Stimulated activated CD4-positive, alpha-beta T cell treated with anti-CD3 and anti-CD28 coated beads, Interleukin-4, amount 100 ng/mL, for 1 hour (primary cell): ENCODE results near the gene ID2.
"Not testable (repeated sequence)": the region's sequence is repeated elsewhere in the genome, so short reads cannot be mapped to it uniquely, and the experiment has no call there.

Experiments
- DNase-seq: peaks from one replicate; pipeline ENCODE4 v3.0.0-alpha.2; 2020

Gene ID2

GRCh38 chr2:8691859-8692437 is 10.1 kb downstream of the ID2 start:
- DNase-seq, result no peak

GRCh38 chr2:8692783-8693156 is 10.9 kb downstream of the ID2 start:
- DNase-seq, result no peak

DNA sequence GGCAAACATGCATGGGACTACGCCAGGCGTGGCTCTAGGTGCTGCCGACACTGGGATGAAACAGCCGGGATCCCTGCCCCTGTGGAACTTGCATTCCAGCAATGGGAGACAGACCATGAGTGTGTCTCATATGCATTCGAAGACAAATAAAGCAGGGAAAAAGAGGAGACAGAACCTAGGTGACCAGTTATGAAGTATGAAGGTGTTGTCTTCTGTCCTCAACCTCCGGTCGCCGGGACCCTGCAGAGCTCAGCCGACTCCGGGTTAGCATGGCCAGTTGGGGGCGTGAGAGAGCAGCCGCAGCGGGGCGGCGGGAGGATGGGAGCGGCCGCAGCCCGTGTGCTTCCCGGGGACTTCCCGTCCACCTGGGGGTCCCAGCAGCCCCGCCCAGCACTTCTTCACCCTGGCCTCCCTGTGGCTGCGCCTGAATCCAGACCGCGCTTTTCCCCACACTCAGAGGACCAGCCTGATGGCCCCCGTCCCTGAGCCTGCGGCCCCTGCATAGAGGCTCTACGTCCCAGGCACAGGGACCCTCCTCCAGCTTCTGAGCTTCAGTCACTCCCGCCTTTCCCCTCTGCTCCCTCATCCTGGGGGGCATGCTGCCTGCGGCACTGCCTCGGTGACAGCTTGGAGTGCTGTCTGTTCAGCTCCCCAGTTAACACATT is 11.4 kb downstream of the ID2 start:
- peak; percentile 46 for DNase-seq

- no peak for DNase-seq
These were observed 12.9 kb downstream of the ID2 start for GRCh38 chr2:8694737-8695136.

DNA sequence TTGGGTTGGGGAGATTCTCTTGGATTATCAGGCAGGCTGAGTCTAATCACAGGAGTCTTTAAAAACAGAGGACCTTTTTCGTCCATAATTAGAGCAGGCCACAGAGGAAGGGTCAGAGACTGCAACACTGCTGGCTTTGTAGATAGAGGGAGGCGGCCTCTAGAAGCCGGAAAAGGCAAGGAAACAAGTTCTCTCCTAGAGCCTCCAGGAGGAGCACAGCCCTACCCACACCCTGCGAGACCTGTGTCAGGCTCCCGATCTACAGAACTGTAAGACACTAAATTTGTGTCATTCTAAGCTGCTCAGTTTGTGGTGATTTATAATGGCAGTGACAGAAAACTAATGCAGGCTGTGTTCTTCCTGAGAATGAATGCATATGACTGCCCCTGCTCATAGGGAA is 15.3 kb downstream of the ID2 start:
- no peak for DNase-seq

DNA sequence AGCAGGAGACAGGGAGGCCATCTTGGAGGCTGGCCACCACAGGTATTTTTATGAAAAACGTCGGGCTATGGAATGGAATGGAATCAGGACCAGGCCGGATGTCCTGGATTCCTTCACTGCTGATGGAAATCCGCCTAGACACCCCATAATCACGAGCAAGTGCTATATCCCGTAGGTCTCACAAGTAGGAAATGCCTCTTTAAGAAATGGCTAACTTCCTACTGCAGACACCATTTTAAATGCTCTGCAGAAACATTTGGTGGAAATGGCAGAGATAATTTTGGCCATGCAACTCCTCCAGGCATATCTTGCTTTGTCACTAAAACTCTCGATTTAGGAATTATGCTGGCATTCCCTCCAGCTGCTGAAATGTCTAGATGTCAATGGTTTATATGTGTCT is 18.0 kb downstream of the ID2 start:
- DNase-seq, result no peak

GRCh38 chr2:8701681-8702379 is 20.0 kb downstream of the ID2 start:
- DNase-seq, result no peak

- no peak for DNase-seq
These were observed 23.1 kb downstream of the ID2 start for GRCh38 chr2:8704906-8705305.

- no peak for DNase-seq
These were observed 27.8 kb downstream of the ID2 start for GRCh38 chr2:8709611-8710010.

GRCh38 chr2:8710951-8711350 is 29.1 kb downstream of the ID2 start:
- no peak for DNase-seq

DNA sequence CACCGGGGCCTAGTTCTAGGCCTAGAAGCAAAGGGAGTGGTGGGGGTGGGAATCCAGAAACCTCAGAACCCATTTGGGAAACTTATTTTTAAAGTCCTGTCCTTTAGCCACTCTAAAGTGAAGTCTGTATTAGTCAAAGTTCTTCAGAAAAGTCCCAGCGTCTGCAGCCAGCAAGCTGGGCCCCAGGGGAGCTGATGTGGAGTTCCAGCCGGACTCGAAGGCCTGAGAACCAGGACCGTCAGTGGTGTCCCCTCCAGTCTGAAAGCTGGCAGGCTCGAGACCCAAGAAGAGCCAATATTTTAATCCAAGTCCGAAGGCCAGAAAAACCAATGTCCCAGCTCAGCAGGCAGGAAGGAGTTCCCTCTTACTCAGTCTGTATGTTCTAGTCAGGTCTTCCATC is 32.4 kb downstream of the ID2 start:
- no peak for DNase-seq

- no peak for DNase-seq
These were observed 33.1 kb downstream of the ID2 start for GRCh38 chr2:8714971-8715370.

GRCh38 chr2:8719528-8719927 is 37.7 kb downstream of the ID2 start:
- no peak for DNase-seq

- DNase-seq, result no peak
These were observed 38.9 kb downstream of the ID2 start for GRCh38 chr2:8720741-8721140.

DNA sequence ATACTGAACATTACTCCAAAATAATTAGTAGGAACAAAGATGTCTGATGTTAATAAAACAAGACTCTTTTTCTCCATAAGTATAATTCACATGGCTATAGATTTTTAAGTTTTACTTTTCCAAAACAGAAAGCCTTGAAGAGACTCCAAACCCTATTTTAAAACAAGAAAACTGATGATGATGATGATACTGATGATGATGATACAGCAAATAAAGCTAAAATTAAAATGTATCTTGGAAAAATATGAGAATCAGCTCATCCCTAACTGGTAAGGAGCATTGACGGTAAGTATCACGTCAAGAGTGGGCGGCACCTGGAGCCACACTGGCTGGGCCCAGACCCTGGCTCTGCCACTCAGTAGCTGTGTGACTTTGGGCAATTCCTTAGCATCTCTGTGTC is 39.6 kb downstream of the ID2 start:
- no peak for DNase-seq

- DNase-seq, result no peak
These were observed 41.1 kb downstream of the ID2 start for GRCh38 chr2:8722986-8723385.

DNA sequence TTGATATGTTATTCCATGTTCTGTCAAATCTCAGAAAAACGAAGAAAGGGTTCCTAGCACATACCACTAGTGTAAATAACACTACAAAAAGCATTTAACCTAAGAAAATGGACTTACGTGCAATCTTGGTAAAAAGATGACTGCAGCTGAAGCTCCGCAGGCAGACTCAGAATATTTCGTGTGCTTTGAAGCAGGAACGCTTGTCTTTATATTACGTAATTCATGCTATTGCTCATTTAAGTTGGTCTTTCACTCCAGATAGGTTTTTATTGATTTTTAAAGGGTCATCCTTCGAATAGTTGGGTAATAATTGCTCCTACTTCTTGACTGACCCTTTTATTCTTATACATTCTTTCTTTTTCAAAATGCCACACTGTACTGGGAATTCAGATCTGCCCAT is 44.0 kb downstream of the ID2 start:
- no peak for DNase-seq

- DNase-seq, result no peak
These were observed 46.6 kb downstream of the ID2 start for GRCh38 chr2:8728305-8729015.

- DNase-seq, result not testable (repeated sequence)
These were observed 47.2 kb downstream of the ID2 start for GRCh38 chr2:8729101-8729500.

DNA sequence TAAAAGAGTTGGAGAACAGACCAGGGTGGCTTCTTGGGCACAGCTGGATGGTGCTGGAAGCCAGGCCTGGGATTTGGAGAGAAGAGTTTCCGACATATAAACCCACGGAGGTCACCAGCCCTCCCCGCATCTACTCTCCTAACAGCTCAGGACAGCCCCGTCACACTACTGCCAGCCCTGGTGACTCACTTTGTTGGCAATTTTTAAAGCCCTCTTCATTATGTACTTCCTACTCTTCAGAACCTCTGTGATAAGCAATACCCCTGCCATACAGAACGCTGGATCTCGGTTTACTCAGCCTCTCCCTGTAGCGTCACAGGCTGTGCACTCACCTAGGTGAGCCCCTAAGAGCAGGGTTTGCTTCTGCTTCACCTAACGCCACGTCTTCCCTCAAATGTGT is 48.1 kb downstream of the ID2 start:
- no peak for DNase-seq

GRCh38 chr2:8732601-8733000 is 50.7 kb downstream of the ID2 start:
- DNase-seq, result no peak
